Activated CD8-positive, alpha-beta T cell treated with anti-CD3 and anti-CD28 coated beads for 36 hours (primary cell): ENCODE measurements around the gene MICOS13. TPM values are rescaled to one million over a fixed set of nuclear protein-coding genes. Genes with fewer than 3 reads are reported as not detected.
A peak's percentile ranks its signal among the peaks of the same experiment; 100 is the strongest.

ENCODE experiments used
- ATAC-seq: fragments of 200-7000 bp; cut with Tn5 transposase; one replicate; pipeline ENCODE4 v1.10.0; 2021; ENCODE audit warnings: mild to moderate bottlenecking, moderate library complexity
- CTCF ChIA-PET: fragments of 350-600 bp; sonication (Branson Sonifier 250); formaldehyde crosslinking; loops from one replicate; lab custom pipeline; 2021; ENCODE audit warnings: antibody characterized with exemption; lab: Charles Lee
- POLR2A ChIA-PET: fragments of 350-600 bp; sonication (Branson Sonifier 250); formaldehyde crosslinking; loops from one replicate; lab custom pipeline; 2021; ENCODE audit warnings: antibody characterized with exemption; lab: Charles Lee
- DNase-seq: peaks from one replicate; pipeline ENCODE4 v3.0.0-alpha.2; 2020
- H3K27ac Mint-ChIP-seq: one replicate; pipeline ENCODE4 v1.8.0; 2021; ENCODE audit warnings: mild to moderate bottlenecking, mixed read lengths
- H3K27me3 Mint-ChIP-seq: one replicate; pipeline ENCODE4 v1.8.0; 2021; ENCODE audit warnings: mixed read lengths
- H3K36me3 Mint-ChIP-seq: one replicate; pipeline ENCODE4 v1.8.0; 2021; ENCODE audit warnings: low read depth, mixed read lengths
- H3K4me1 Mint-ChIP-seq: one replicate; pipeline ENCODE4 v1.8.0; 2021; ENCODE audit warnings: low read depth, mixed read lengths
- H3K4me3 Mint-ChIP-seq: one replicate; pipeline ENCODE4 v1.8.0; 2021; ENCODE audit warnings: mild to moderate bottlenecking, moderate library complexity, mixed read lengths
- H3K9me3 Mint-ChIP-seq: one replicate; pipeline ENCODE4 v1.8.0; 2021; ENCODE audit warnings: mixed read lengths
- CTCF ChIP-seq: fragments of 200-600 bp; IDR thresholded peaks from one replicate; pipeline ENCODE4 v1.8.0; 2022; ENCODE audit warnings: antibody characterized with exemption, mild to moderate bottlenecking
- intact Hi-C: fragments of 100-400 bp; cut with micrococcal nuclease; formaldehyde crosslinking; loops from one replicate; pipeline ENCODE4 v1.10.0; 2022
- total RNA-seq, 2 experiments: library from RNA; stranded (reverse); gene quantifications; one replicate each; pipeline ENCODE4 v1.2.3, GENCODE V29; 2021

Gene MICOS13
- total RNA-seq, 2 experiments from 2014 or later = 49.4 TPM

DNA sequence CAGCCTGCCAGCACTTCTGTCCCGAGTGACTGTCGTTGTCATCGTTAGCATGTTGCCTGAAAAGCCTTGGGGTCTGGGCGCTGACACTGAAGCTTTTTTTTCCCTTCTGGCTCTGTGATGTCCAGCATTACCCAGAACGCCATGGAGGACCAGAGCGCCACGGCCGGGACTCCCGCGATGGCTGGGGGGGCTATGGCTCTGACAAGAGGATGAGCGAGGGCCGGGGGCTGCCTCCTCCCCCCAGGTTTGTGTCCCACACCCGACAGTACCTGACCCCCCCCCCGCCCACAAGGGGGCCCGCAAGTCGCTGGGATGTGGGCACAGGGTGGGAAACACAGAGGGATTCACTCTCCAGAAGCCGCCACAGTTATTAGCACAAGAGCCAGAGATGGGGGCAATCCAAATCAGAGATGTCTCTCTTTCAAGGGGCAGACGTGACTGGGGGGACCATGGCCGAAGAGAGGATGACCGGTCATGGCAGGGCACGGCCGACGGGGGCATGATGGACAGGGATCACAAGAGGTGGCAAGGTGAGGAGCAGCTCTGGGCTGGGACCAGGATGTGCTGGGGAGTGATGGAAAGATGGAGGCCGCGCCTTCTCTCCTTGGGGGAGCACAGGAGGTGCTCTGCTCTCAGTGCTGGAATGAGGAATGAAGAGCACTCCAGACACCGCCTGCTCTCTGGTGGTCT, 13.2 kb downstream of the MICOS13 start:
- intact Hi-C loops = no loop called here
- H3K4me3 Mint-ChIP-seq = no peak overlapping the region
- ChIA-PET CTCF (no interaction called here), POLR2A (interaction anchor here (0.6 to 1.4 kb wide), 2 partner anchors 13 to 468 kb away, joined by 3 read pairs; partner anchors contain the start of gene ACSBG2)
- peaks cover 60% of the 10 kb centered on the region for H3K36me3 Mint-ChIP-seq
- TF ChIP-seq CTCF = no peak
- H3K9me3 Mint-ChIP-seq = no peaks in the 10 kb centered on the region
- no peaks in the 10 kb centered on the region for H3K27me3 Mint-ChIP-seq
- peaks cover 6% of the 10 kb centered on the region for H3K4me1 Mint-ChIP-seq
- H3K27ac Mint-ChIP-seq = no peak overlapping the region
- DNase-seq (no peak), ATAC-seq (no peak)

DNA sequence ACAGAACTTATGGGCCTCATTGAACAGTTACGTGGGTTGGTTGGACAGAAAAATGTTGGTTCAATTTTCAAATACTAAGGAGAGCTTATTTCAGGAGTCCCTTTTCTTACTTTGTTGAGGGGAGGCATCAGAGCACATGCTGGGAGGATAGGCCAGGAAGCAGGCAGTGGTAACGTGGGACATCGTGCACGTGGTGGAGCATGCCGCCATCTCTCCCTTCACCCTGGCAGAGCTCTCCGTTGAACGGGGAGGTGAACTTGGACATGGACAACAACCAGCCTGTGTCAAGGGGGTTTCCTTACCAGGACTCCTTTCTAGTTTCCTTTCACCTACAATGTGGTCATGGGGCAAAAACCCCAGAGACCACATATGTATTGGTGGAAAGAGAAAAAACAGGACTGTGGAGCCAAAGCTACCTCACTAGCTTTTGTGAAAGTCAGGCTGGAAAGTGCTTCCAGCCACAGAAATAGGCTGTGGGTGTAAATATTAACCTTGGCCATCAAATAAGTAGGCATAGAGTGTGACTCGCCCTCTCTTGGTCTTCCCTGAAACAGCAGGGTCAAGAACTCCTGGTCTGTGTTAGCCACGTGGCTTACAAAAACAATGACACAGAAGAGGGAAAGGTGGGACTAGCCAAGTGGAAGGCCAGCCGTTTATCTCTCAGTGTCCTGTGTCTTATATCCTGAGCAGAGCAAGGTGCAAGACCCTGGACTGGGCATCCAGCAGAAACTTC, 14.4 kb downstream of the MICOS13 start:
- POLR2A ChIA-PET = interaction anchor here (0.6 to 1.5 kb wide), 8 partner anchors 10 to 314 kb away, joined by 3 to 4 read pairs (median 3); no protein-coding TSS in a partner anchor
- intact Hi-C loops = no loop called here
- Mint-ChIP-seq H3K36me3 (peaks cover 59% of the 10 kb centered on the region), H3K4me3 (no peak overlapping the region), H3K27me3 (no peaks in the 10 kb centered on the region), H3K4me1 (peaks cover 6% of the 10 kb centered on the region), H3K27ac (peak overlapping the region; percentile 82), H3K9me3 (no peaks in the 10 kb centered on the region)
- no peak for DNase-seq
- ATAC-seq = peak; percentile 24
- TF ChIP-seq CTCF = no peak
- CTCF ChIA-PET = interaction anchor here (0.8 to 1.1 kb wide), 2 partner anchors 10 to 54 kb away, joined by 3 read pairs; partner anchors contain the start of gene LONP1

DNA sequence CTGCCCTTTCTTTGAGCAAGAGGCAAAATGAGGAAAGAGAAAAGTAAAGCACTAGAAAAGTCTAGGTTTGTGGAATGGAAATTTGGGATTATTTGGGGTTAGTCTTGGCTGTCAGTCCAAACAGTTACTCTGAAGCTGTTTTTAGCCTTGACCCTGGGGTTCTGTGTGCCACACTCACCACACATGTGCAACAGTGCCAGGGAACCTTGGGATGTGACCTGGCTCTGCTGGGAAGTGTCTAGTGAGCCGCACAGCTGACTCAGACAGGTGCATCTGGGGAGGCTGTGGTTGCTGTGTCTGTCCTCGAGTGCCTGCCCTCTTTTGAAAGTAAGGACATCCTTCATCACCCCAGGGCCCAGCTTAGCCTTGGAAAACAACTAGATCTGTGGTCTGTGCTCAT, 15.8 kb downstream of the MICOS13 start:
- POLR2A ChIA-PET = interaction anchor here (0.6 to 1.5 kb wide), 3 partner anchors 29 to 513 kb away, joined by 3 to 4 read pairs (median 3); no protein-coding TSS in a partner anchor
- intact Hi-C loops = no loop called here
- H3K27ac Mint-ChIP-seq = peak overlapping the region; percentile 82

DNA sequence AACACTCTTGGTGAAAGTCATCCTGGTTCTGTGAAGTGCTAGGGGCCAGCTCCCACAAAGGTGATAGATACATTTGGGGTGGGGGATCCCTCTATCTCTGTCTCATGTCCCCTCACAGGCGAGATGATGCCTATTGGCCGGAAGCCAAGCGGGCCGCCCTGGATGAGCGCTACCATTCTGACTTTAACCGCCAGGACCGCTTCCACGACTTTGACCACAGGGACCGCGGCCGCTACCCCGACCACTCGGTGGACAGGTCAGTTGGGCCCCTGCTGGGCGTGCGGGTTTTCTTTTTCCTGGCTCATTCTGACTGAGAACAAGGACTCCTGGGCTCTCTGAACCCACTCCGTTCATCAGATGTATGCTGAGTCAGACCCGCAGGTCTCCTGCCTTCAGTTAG, 16.4 kb downstream of the MICOS13 start:
- Mint-ChIP-seq H3K36me3 (peaks cover 52% of the 10 kb centered on the region), H3K4me3 (no peak overlapping the region), H3K27me3 (no peaks in the 10 kb centered on the region), H3K4me1 (peaks cover 6% of the 10 kb centered on the region), H3K9me3 (no peaks in the 10 kb centered on the region), H3K27ac (no peak overlapping the region)
- no peak for ATAC-seq
- ChIA-PET CTCF (no interaction called here), POLR2A (no interaction called here)
- DNase-seq = no peak
- intact Hi-C loops = no loop called here
- TF ChIP-seq CTCF = no peak

More for the DNA sequence above, 15.8 kb downstream of the MICOS13 start:
- Mint-ChIP-seq H3K36me3 (peaks cover 57% of the 10 kb centered on the region), H3K27me3 (no peaks in the 10 kb centered on the region), H3K4me1 (peaks cover 6% of the 10 kb centered on the region), H3K4me3 (no peak overlapping the region), H3K9me3 (no peaks in the 10 kb centered on the region)
- TF ChIP-seq CTCF = no peak
- CTCF ChIA-PET = interaction anchor here (1.1 kb wide), 1 partner anchor 10 kb away, joined by 3 read pairs; no protein-coding TSS in a partner anchor
- ATAC-seq = no peak
- no peak for DNase-seq
